HepG2 (cell line): ENCODE data around the gene PFKFB2. TPM values are rescaled to one million over a fixed set of nuclear protein-coding genes. Genes with fewer than 3 reads are reported as not detected.

Experiments
- DPF2 ChIP-seq: sonication (generic); formaldehyde crosslinking; IDR thresholded peaks from 2 replicates; pipeline ENCODE4 v1.4.0; 2020; ENCODE audit warnings: mild to moderate bottlenecking, low read depth, missing genetic modification reagents, borderline replicate concordance
- ELF1 ChIP-seq: sonication (generic); formaldehyde crosslinking; IDR thresholded peaks from 2 replicates; pipeline ENCODE4 v1.4.0; 2020; ENCODE audit warnings: missing genetic modification reagents
- ETV6 ChIP-seq: sonication (generic); formaldehyde crosslinking; conservative IDR thresholded peaks from 2 replicates; pipeline ENCODE4 v1.4.0; 2020; ENCODE audit warnings: missing genetic modification reagents
- FOXO4 ChIP-seq: sonication (generic); formaldehyde crosslinking; conservative IDR thresholded peaks from 2 replicates; pipeline ENCODE4 v1.8.1; 2023; ENCODE audit warnings: missing genetic modification reagents
- GPBP1L1 ChIP-seq: sonication (generic); formaldehyde crosslinking; IDR thresholded peaks from 2 replicates; pipeline ENCODE4 v1.5.0; 2020; ENCODE audit warnings: mild to moderate bottlenecking, missing genetic modification reagents
- HNRNPL ChIP-seq: fragments of 200-400 bp; formaldehyde crosslinking; IDR thresholded peaks from 2 replicates; pipeline ENCODE4 v1.6.1; 2017; ENCODE audit warnings: mild to moderate bottlenecking, low read depth, low read length
- KLF11 ChIP-seq: IDR thresholded peaks from 2 replicates; pipeline ENCODE4 v1.6.1; 2016; ENCODE audit warnings: missing compliant biosample characterization
- RAD51 ChIP-seq: fragments of 450-650 bp; IDR thresholded peaks from 2 replicates; pipeline ENCODE4 v1.6.1; 2016; ENCODE audit warnings: borderline replicate concordance
- TBX2 ChIP-seq: sonication (generic); formaldehyde crosslinking; IDR thresholded peaks from 2 replicates; pipeline ENCODE4 v1.5.0; 2020; ENCODE audit warnings: missing genetic modification reagents, mild to moderate bottlenecking, borderline replicate concordance
- YY1 ChIP-seq: IDR thresholded peaks from 2 replicates; pipeline ENCODE4 v1.6.1; 2011; ENCODE audit warnings: low read length, low read depth, moderate library complexity, mild to moderate bottlenecking; ENCODE audit not compliant: insufficient read depth, insufficient replicate concordance
- ZNF770 ChIP-seq: sonication (generic); formaldehyde crosslinking; IDR thresholded peaks from 2 replicates; pipeline ENCODE4 v1.5.0; 2020; ENCODE audit warnings: mild to moderate bottlenecking, missing genetic modification reagents
- ZNF781 ChIP-seq: sonication (generic); formaldehyde crosslinking; IDR thresholded peaks from 2 replicates; pipeline ENCODE4 v1.5.1; 2020; ENCODE audit warnings: borderline replicate concordance, mild to moderate bottlenecking, missing genetic modification reagents; ENCODE audit errors: not compliant biosample characterization
- ZNF790 ChIP-seq: sonication (generic); formaldehyde crosslinking; IDR thresholded peaks from 2 replicates; pipeline ENCODE4 v1.8.0; 2022; ENCODE audit warnings: missing genetic modification reagents, mild to moderate bottlenecking, borderline replicate concordance
- polyA plus RNA-seq, 8 experiments: library from polyadenylated mRNA; depleted of rRNA in 3 of 8; stranded (reverse) in 7 of 8; unstranded in 1 of 8; fragments of >200 nt; fragmentation: Illumina TruSeq in 4 of 8; extraction: Trizol in 4 of 8; gene quantifications; 2 replicates each; pipeline versions ENCODE4 v1.2.1 to v1.2.3, GENCODE V29; 2011 to 2016; ENCODE audit warnings: low read depth in 4 of 8, missing spikeins in 1 of 8, mixed read lengths in 1 of 8; ENCODE audit not compliant: insufficient read depth in 1 of 8
- total RNA-seq, 5 experiments: library from RNA; depleted of rRNA; stranded (reverse); fragments of >200 nt; fragmentation: Illumina TruSeq; extraction: Trizol; gene quantifications; 2 replicates each; pipeline ENCODE4 v1.2.3, GENCODE V29; 2016; ENCODE audit warnings: low read depth in 1 of 5
- TF ChIP-seq, protein P1 (sequence below): sonication (generic); formaldehyde crosslinking; IDR thresholded peaks from 2 replicates; pipeline ENCODE4 v1.4.0; 2020; ENCODE audit warnings: low read depth, missing genetic modification reagents
- TF ChIP-seq, protein P2 (sequence below): IDR thresholded peaks from 2 replicates; pipeline ENCODE4 v1.6.1; 2016; ENCODE audit warnings: missing genetic modification reagents, missing compliant biosample characterization
- TF ChIP-seq, protein P3 (sequence below): sonication (generic); formaldehyde crosslinking; IDR thresholded peaks from 2 replicates; pipeline ENCODE4 v1.9.0; 2021; ENCODE audit warnings: missing genetic modification reagents, mild to moderate bottlenecking, borderline replicate concordance

Gene PFKFB2
- total and polyA plus RNA-seq, 2 of the 13 experiments (the other 11 are each of a cell fraction or from before 2014, with no cell fraction given), result 4.6 to 10.6 TPM

- TF ChIP-seq, protein P1, sequence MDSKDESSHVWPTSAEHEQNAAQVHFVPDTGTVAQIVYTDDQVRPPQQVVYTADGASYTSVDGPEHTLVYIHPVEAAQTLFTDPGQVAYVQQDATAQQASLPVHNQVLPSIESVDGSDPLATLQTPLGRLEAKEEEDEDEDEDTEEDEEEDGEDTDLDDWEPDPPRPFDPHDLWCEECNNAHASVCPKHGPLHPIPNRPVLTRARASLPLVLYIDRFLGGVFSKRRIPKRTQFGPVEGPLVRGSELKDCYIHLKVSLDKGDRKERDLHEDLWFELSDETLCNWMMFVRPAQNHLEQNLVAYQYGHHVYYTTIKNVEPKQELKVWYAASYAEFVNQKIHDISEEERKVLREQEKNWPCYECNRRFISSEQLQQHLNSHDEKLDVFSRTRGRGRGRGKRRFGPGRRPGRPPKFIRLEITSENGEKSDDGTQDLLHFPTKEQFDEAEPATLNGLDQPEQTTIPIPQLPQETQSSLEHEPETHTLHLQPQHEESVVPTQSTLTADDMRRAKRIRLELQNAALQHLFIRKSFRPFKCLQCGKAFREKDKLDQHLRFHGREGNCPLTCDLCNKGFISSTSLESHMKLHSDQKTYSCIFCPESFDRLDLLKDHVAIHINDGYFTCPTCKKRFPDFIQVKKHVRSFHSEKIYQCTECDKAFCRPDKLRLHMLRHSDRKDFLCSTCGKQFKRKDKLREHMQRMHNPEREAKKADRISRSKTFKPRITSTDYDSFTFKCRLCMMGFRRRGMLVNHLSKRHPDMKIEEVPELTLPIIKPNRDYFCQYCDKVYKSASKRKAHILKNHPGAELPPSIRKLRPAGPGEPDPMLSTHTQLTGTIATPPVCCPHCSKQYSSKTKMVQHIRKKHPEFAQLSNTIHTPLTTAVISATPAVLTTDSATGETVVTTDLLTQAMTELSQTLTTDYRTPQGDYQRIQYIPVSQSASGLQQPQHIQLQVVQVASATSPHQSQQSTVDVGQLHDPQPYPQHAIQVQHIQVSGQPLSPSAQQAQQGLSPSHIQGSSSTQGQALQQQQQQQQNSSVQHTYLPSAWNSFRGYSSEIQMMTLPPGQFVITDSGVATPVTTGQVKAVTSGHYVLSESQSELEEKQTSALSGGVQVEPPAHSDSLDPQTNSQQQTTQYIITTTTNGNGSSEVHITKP (CRISPR knock-in tag), result no peak
- TF ChIP-seq TBX2 (CRISPR knock-in tag), result peak; percentile 35; the same call in 1 of the 2 replicates
- TF ChIP-seq ZNF790 (CRISPR knock-in tag), result no peak
- peak; percentile 89 for TF ChIP-seq ZNF770 (CRISPR knock-in tag)
- TF ChIP-seq, protein P2, sequence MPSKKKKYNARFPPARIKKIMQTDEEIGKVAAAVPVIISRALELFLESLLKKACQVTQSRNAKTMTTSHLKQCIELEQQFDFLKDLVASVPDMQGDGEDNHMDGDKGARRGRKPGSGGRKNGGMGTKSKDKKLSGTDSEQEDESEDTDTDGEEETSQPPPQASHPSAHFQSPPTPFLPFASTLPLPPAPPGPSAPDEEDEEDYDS (CRISPR knock-in tag), result peak; percentile 24; the same call in 1 of the 2 replicates
- TF ChIP-seq ELF1, result peak; percentile 57; the same call in 1 of the 2 replicates
- peak; percentile 33 for TF ChIP-seq YY1
- no peak for TF ChIP-seq RAD51
- no peak for TF ChIP-seq FOXO4 (CRISPR knock-in tag)
- TF ChIP-seq GPBP1L1 (CRISPR knock-in tag), result no peak
- TF ChIP-seq, protein P3, sequence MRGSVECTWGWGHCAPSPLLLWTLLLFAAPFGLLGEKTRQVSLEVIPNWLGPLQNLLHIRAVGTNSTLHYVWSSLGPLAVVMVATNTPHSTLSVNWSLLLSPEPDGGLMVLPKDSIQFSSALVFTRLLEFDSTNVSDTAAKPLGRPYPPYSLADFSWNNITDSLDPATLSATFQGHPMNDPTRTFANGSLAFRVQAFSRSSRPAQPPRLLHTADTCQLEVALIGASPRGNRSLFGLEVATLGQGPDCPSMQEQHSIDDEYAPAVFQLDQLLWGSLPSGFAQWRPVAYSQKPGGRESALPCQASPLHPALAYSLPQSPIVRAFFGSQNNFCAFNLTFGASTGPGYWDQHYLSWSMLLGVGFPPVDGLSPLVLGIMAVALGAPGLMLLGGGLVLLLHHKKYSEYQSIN (CRISPR knock-in tag), result no peak
- no peak for TF ChIP-seq HNRNPL
- TF ChIP-seq DPF2 (CRISPR knock-in tag), result peak; percentile 57; the same call in 1 of the 2 replicates
- peak; percentile 59; the same call in 1 of the 2 replicates for TF ChIP-seq KLF11 (CRISPR knock-in tag)
- no peak for TF ChIP-seq ZNF781 (CRISPR knock-in tag)
- no peak for TF ChIP-seq ETV6 (CRISPR knock-in tag)
Observed at GRCh38 chr1:207009182-207009850, 43.8 kb upstream of the PFKFB2 start (continued).
